Right hindlimb (tissue), 1 donor: ENCODE measurements around the gene KCNIP2.

Experiments
- DNase-seq: peaks from one replicate; pipeline ENCODE4 v3.0.0-alpha.2; 2018

KCNIP2 gene

DNA sequence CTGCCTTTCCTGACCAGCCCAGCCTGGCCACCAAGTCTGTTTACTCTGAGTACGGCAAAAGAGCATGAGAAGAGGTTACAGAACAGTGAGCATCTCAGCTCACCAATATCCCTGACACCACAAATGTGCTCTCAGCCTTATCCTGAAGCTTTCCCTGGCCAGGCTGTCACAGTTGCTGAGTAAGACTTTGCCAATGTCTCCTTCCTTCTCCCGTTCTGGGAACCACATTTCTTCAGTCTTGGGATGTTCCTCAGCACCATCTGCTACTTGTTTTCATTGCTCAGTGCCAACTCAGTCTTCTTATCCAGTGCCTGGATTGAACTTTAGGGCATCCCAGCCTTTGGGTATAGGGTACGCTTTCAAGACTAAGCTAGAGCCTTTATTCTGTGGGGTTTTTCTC is 7.1 kb upstream of the KCNIP2 start:
- DNase-seq = no peak

DNA sequence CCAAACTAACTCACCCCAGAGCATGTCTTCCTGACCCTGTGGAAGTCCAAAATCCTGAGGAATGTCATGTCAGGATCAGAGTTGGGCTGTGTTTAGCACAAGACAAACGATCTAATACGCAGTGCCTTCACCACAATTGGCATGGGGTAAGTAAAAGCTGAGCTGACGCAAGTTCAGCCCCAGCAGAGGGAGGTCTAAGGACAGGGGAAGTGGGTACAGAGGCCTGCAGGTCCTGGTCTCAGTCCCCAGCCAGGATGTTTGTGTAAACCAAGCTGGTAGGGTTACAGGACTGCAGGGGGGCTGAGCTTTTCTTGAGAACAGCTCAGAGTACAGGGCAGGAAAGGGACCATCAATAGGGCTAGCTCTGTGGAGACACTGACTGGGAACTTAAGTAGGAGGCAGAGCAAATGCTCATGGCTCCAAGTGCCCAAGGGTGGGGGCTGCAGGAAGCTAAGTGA is 5.3 kb upstream of the KCNIP2 start:
- DNase-seq = no peak

- DNase-seq = no peak
Observed at GRCh38 chr10:101848408-101848807, 4.8 kb upstream of the KCNIP2 start.

GRCh38 chr10:101845893-101846292 is 2.3 kb upstream of the KCNIP2 start:
- no peak for DNase-seq

DNA sequence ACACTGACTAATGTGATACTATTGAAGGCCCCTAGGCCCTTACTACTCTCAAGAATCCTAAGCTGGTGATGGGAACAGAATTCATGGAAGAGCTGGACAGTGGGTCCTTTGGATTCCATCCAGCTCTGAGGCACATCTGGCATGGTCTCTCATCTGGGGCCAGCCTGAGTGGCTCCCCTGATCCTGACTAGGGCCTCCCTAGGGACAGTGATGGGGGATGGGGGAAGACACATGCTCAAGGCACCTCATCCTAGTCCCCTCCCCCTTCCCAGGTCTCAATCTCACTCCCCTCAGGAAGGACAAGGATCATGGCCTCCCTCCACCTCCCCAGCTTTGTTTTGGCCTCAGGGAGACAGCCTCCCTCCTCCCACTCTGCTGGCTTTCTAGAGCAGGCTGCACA is 1.8 kb downstream of the KCNIP2 start:
- DNase-seq = no peak

- DNase-seq = peak; percentile 90
Observed at GRCh38 chr10:101840741-101841453, 2.7 kb downstream of the KCNIP2 start.

- DNase-seq = no peak
Observed at GRCh38 chr10:101840102-101840684, 3.4 kb downstream of the KCNIP2 start.

DNA sequence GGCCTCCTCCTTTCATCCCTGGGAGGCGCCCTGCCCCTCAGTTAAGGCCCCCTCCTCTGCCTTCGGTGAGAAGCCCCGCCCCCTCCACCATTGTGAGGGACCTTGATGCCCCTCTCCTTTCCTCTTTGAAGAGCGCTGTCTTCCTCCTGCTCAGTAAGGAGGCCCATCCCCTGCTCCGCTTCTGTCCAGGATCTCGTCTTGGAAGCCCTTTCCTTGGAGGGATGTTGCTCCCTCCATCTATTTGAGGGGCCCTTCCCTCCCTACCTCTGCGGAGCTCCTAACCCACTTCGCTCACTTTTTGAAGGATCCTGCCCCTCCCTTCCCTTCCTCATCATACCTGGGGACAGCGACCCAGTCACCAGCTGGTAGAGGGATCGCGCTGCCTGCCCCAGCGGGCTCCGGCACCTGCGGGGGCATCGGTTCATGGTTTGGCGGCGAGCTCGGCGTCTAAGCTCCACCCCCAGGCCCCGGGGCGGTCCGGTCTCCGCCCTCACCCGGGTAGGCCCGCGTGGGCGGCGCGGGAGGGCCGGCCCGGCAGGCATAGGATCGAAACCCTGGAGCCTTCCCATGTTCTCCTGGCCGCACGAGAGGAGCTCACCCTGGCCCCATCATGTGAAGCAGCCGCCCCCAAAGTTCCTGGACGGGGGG is 4.1 kb downstream of the KCNIP2 start:
- no peak for DNase-seq

GRCh38 chr10:101839002-101839401 is 4.6 kb downstream of the KCNIP2 start:
- DNase-seq = no peak

DNA sequence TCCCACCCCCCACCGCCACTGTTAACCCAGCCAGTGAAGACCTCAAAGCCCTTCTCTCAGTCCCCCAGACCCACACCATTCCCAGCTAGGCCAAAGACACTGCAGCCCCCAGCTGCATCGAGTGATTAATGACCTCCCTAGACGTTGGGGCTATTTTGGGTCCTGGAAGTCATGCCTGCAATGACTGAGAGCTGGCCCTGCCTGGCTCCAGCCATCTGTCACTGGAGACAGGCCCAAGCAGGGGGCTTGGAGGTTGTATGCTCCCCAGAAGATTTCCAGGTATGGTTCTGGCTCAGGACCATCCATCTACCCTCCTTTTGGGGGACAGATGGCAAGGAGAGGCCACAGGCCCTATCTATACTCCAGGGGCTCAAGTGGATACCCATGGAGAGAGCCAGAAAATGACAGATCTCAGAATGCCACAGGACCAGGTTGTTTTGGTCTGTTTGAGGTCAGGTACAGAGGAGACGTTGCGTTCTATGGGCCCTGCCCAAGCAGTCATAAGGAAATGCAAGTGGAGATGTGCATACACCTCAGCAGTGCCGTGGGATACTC is 5.1 kb downstream of the KCNIP2 start:
- no peak for DNase-seq

DNA sequence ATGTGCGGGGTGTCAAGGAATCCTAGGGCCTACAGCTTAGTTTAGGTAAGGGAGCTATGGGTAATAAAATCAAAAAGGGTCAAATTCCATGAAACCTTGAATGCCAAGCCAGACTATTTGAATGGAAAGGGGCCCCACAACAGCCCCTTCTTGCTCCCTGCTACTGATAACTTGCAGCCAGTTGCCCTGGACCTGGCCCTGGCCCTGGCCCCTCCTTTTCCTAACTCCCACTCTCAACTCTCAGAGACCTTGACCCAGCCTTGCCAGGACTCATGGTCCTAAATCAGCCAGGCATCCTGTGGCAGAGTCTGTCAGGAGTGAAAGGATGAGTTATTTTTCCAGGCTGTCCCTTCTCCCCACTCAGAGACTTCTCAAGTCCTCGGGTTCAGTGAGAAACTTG is 5.9 kb downstream of the KCNIP2 start:
- no peak for DNase-seq

DNA sequence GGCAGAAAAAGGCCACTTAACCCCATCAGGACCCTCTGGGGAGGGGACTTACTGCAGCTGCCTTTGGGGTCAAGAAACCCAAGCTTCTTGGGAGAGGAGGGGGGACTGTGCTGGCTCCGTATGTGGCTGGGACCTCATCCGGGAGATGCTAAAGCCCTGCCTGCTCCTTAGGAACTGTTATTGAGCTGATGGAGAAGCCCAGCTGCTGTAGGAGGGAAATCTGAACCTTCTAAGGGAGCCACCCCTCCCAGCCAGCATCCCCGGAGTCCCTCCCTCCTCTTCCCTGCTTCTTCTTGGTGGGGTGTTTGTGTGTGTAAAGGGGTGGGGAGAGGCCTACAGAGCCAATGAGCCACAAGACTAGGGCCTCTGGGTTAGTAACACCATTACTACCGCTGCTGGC is 8.2 kb downstream of the KCNIP2 start:
- no peak for DNase-seq

- DNase-seq = no peak
Observed at GRCh38 chr10:101834341-101834740, 9.3 kb downstream of the KCNIP2 start.

DNA sequence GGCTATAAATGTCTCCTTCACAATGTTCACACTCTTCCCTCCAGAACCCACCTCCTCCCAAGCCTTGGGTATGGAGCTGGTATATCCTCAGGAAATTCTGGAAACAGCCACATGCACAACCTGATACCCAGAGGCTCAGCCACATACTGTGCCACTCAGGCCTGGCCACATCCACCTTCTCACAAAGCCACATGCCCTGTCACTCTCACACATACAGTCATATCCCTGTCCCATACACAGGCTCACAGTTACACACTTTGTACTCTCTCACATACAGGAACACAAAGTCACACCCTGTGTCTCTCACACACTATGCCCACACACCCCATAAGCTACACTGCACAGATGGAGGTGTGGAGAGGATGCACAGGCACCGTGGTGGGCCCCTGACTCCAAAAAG is 10.1 kb downstream of the KCNIP2 start:
- no peak for DNase-seq

DNA sequence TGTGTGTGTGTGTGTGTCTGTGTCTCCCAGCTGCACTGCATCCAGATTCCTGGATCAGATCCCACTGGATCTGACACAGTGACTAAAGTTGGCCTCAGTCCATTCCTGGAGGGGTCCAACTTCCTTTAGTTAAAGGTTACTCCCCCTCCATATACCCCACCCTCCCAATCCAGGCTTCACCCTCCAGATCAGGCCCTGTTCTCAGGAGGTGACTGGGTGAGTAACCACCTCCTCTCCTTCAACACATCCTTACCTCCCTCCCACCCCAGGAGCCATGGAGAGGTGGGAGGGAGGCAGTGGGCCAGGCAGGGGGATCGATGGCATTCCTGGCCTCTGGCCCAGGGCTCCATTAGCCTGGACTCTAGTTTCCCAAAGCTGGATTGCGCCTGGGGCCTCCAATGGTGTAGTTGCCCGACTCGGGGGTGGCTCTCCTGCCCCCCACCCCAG is 11.3 kb downstream of the KCNIP2 start:
- DNase-seq = no peak

- no peak for DNase-seq
Observed at GRCh38 chr10:101831169-101831811, 12.3 kb downstream of the KCNIP2 start.

DNA sequence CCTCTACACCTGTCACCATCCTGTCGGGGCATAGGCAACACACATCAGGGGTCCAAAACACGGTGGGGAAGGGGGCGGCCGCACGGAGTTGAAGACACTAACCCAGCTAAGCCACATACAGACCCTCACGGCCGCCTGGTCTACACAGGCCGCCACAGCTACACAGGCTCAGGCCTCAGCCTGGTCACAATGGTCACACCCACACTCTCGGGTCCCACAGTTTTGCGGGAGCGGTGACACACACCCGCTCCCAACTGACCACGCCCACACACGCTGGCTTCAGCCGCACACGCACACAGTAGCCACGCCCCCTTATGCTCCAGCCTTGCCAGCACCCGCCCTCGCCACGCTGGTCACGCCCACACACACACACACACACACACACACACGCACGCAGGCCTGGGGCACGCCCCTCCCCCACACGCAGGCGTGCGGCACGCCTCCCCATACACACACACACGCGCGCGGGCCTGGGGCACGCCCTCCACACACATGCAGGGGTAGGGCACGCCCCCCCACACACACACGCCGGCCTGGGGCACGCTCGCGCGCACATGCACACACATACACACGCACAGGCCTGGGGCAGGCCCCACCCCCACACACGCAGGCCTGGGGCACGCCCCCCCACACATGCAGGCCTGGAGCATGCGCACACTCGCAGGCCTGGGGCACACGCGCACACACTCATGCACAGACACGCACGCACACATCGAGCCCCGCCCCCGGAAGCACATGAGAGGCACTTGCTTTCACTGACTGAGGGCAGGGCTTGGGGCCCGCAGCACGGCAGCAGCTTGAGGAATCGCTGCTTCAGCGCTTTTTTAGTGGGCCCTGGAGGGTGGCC is 13.1 kb downstream of the KCNIP2 start:
- peak; percentile 93 for DNase-seq

GRCh38 chr10:101829561-101830315 is 13.9 kb downstream of the KCNIP2 start:
- peak; percentile 77 for DNase-seq

- peak; percentile 49 for DNase-seq
Observed at GRCh38 chr10:101828766-101829551, 14.6 kb downstream of the KCNIP2 start.

DNA sequence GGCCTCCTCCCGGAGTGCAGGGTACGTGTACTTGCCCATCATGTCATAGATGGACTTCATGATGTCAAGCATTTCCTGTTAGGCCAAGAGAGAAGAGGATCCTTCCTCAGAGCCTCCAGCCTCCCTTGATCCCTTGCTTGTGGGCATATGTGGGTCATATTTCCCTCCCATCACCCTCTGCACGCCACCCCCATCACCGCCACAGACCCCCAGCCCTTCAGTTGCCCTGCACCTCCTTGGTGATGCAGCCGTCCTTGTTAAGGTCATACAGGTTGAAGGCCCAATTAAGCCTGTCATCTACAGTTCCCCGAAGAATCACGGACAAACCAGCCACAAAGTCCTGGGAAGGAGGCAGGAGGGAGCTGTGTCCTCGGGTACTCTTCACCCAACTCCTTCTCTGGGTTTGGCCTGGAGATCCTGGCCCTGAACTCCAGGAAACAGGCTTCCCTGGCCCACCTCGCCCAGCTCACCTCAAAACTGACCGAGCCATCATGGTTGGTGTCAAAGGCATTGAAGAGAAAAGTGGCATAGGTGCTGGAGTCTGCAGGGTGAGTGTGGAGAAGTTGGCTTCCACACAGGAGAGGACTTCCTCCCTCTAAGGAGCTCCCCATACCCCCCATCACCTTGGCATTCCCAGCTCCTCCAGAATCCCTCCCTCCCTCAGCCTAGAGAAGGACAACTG is 15.5 kb downstream of the KCNIP2 start:
- DNase-seq = no peak
